GM19468 (cell line): ENCODE measurements around the gene WNT8B.

Source experiments
- ATAC-seq: cut with Tn5 transposase; IDR thresholded peaks from one replicate; pipeline ENCODE4 v1.9.1; 2021; ENCODE audit warnings: mild to moderate bottlenecking, moderate library complexity, moderate number of reproducible peaks; ENCODE audit not compliant: unreplicated experiment; ENCODE audit errors: extremely low read depth

WNT8B gene

DNA sequence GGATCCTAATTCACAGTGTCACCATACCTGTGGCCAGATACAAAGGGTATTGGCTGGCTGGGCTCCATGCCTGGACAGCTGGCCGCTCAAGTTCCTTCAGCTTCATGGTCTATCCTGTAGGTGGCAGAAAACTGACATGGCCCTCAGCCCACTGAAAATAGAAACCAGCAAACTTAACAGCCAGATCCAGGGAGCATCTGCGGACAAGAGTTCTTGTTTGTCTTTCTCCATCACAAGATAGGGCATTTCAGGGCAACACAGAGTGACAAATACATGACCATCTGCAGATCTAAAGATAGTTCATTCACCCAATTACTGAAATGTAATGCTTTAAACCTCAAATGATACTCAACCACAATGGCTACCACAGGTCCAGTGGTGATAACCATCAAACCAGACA, 54.0 kb downstream of the WNT8B start:
- no peak for ATAC-seq

DNA sequence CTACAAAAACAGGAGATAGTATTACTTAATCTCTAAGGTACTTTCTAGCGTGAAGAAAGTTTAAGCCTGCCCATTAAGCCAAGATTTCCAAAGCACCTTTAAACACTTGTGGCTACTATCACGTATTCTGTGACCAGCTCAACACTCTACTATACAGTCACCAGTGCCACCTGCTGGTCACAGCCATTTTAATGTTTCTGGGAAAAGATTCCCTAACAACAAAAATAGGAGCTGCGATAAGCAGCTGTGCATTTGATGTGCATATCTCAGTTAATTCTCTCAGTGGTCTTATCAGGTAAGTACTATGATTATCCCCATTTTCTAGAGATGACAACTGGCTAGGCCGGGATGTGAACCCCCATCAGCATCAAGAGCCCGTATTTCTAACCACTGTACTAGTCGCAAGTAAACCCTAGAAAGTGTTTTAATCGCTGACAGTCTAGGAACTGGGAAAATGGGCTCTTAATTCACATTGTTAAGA, 56.0 kb downstream of the WNT8B start:
- no peak for ATAC-seq

DNA sequence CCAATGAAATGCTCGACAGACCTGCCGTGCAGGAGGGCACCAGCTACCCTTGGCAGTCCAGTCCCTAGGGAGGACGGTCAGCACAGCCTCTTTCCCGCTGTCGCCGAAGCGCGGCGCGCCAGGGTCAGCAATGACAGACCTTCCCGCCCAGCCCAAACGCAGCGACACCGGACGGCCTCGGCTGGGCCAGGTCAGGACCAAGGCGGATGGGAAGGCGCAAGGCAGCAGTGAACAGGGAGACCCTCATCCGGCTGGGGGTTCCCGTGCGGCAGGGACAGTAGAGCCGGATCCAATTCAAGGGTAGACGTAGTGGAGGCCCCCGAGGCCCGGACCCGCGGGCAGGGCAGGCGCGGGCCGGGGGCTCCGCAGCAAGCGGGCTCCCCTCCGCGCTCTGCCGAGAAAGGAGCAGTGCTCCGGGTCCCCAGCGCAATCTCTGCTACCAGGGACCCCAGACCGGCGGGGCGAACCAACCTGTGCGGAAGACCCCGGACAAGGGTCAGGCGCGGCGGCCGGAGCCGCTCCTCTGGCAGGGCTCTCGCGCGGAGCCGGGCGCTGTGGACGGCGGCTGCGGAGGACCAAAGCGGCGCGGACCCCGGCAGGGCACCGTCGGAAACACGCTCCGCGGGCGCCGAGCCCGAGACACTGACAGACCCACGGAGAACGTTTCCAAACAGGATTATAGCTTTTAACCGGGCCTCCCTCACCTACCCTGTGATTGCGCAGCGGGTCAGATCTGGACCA, 56.7 kb downstream of the WNT8B start, which contains the start of gene SEC31B:
SEC31B (minus strand) TSS at position 551 of the 741 bp plus-strand sequence. CDS start 2,909 bp downstream, outside the sequence.
- no peak for ATAC-seq

DNA sequence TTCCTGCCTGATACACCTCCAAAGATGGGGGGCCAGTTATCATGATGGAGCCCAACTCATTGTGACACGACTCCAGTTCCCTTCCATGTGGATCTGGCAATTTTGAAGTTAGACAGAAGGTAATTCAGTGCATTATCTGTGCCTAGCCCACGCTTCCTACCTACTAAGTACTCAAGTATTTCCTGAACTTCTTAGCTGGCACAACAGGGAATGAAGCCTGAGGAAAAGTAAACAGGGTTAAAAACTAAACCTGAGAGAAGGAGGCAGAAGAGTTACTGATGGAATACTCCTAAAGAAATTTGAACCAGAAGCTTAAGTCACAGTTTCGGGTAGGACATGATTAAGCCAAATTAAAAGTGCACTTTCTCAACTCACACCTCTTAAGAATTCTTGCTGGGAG, 58.0 kb downstream of the WNT8B start:
- no peak for ATAC-seq

DNA sequence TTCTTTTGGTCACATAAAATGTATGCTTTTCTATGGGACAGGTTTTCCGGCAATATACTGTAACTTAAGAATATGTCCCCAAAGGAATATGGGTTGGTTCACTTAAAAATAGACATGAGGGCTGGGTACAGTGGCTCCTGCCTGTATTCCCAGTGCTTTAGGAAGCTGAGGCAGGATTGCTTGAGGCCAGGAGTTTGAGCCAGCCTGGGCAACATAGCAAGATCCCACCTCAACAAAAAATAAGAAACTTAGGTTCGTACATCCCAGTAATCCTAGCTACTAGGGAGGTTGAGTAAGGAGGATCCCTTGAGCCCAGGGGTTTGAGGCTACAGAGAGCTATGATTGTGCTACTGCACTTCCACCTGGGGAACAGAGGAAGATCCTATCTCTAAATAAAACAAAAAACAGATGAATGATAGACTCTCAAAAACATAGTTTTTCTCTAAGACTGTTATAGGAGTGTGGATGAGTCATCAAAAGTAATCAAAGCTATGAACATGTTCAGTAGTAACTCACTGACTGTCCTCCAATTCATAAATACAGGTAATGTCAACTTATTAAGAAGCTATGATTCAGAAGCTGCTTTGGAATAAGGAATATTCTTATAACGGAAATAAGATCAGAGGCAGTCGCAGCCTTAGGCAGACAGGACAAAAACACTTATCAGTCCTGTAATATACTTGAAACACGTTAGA, 59.4 kb downstream of the WNT8B start:
- no peak for ATAC-seq

DNA sequence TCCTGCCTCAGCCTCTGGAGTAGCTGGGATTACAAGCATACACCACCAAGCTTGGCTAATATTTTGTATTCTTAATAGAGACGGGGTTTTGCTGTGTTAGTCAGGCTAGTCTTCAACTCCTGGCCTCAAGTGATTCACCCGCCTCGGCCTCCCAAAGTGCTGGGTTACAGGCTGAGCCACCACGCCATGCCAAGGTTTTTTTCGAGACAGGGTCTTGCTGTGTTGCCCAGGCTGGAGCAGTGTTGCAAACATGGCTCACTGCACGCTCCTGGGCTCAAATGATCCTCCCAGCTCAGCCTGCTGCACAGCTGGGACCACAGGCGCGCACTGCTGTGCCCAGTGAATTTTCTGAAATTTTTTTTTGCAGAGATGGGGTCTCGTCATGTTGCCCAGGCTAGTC, 60.1 kb downstream of the WNT8B start:
- ATAC-seq = no peak

DNA sequence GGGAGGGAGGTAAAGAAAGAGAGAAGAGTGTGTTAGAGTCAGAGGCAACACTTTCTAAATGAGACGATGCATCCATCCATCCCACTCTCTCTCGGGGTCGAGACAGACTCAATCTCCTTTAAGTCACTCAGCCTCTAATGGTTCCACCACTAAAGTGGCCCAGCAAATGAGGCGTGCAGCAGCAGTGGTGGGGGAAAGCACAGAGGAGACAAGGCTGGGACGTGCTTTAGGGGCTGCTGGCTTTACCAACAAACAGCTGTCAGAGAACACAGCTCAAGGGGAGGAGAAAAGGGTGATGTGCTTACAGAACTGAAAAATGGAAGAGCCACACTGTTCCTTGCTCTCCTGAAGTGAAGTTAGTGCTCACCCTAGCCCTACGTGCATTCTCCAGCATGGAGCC, 61.4 kb downstream of the WNT8B start:
- no peak for ATAC-seq

DNA sequence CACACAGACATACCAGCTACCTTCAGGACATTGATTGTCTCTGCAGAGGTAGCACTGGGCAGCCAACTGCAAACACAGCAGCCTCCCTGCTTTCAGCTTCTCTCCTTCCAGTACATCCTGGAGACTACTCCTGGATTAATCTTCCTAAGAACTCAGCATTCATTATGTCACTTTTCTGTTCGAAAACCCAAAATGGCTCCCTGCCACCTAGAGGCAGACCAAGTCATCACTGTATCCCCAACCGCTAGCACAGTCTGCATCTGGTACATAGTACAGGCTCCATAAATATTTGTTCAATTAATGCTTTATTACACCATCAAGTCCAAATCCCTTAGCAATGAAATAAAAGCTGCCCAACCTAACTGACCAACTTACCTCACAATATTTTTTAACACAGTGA, 61.8 kb downstream of the WNT8B start:
- no peak for ATAC-seq

DNA sequence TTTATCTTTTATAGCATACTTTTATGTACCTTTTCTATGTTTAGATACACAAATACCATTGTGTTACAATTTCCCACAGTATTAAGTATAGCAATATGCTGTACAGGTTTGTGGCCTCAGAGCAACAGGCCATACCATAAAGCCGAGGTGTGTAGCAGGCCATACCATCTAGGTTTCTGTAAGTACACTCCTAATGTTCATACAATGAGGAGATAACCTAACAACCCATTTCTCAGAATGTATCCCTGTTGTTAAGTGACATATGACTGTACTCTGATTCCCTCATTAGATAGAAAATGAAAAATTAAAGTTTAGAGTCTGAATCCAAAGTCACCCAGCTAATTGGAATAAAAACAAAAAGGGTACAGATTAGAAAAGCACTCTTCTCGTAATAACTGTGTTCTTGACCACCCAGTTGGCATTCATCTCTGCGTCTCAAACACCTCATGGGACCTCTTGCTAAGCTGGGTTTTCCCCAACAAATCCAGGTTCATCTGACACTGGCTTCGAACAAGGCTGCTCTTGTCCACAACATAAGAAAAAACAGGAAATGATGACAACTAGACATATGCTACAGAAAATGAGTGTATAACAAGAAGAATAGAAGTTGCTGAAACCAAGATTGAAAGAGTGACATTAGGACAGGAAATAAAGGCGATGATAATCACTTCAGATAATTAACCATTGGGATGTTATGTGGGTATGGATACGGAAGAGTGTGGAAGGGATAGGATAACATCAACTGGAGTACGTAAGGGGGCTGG, 65.5 kb downstream of the WNT8B start:
- ATAC-seq = no peak

DNA sequence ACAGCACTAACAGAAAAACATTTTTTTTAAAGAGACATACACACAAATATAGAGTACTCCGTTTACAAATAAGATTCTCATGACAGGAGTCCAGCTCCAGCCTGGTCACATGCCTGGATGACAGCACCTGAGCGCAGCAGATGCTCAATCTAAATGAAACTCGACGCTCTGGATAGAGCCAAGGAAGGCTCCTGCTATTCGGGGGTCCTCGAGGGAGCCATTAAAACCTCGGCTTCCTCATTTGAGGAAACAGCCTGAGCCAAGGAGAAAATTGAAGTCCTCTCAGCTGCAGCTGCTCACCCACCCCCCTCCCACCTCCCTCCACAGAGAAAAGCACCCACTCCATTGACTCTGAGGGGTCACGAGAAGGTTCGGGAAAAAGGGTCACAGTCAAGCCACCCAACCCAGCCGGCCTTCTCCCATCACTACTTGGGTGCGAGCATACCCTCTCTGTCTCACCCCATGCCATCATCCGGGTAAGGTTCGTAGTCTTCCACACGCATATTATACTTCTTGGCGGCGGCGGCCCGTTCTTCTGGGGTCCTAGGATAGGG, 66.2 kb downstream of the WNT8B start:
- ATAC-seq = no peak

DNA sequence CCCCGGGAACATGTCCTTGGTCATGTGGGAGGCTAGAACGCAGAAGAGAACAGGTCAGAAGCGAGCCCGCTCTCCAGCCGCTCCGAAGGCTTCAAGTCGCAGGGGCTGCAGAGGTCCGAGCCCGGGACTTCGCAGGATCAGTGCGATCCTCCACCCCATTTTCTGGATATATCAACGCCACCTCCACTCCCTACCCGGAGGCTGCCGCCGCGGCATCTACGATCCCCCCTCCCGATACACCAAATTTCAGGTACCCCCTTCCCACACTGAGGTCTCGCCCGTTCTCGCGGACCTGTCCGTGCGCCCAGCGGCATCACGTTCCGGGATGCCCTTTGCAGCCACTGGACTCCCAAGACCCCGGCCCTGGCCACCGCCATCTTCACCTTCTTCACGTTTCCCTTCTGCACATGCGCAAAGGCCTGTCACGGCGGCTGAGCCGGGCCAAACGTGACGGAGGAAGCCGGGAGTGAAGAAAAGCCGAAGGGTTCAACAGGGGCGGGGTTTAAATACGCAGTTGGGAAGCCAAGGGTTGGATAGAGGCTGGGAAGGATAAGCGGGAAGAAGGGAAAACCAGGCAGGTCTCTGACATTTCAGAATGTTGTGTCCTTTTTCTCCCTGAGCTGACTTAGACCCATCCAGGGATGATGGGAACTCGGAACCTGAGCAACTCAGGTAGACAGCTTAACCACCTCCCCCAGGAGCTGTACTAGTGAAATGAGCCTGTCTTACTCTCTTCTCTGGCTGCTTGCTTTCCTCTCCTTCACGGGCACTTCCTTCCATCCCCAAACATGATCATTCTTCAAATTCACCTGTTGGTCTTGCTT, 66.9 kb downstream of the WNT8B start, which contains the start of gene NDUFB8:
NDUFB8 (minus strand) TSS at position 397 of the 824 bp plus-strand sequence; CDS start at position 377, 20 bp downstream.
- ATAC-seq = peak; percentile 47

DNA sequence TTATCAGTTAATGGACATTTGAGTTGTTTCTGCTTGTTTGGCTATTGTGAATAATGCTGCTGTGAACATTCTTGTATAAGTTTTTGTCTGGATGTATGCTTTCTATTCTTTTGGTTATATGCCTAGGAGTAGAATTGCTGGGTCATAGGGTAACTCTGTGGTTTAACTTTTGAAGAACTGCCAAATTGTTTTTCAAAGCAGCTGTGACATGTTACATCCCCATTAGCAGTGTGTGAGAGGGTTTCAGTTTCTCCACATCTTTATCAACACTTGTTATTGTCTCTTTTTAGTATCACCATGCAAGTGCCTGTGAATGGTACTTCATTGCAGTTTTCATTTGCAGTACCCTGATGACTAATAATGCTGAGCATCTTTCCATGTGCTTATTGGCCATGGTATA, 69.0 kb downstream of the WNT8B start:
- no peak for ATAC-seq
